ENCODE measurements around the gene MED25. TPM values are rescaled to one million over a fixed set of nuclear protein-coding genes. Genes with fewer than 3 reads are reported as not detected.
A peak's percentile ranks its signal among the peaks of the same experiment; 100 is the strongest.

MED25 gene
- polyA plus RNA-seq, 1 of the 3 experiments (the other 2 are of a cell fraction): 30.2 TPM

DNA sequence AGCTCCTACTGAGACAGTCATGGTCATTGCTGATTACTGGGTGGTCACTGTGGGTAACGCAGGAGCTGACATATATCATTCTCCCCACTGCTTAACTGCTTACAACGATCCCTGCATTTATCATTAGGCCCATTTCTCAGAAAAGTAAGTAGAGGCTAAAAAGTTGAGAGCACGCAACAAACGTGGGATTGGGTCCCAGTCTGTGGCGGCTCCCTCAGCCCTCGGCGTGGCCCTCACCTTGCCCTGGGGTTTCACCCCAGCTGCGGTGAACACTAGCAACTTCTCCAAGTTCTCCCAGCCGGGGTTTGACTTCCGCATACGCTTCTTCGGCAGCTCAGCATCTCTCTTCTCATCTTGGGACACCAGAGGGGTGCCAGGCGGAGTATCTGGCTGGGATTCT lies 46.8 kb downstream of the MED25 start:
- DNase-seq: no peak
- peaks cover 20% of the 10 kb centered on the region for H4K20me1 ChIP-seq (ENCODE audit: insufficient read depth)
- peaks cover 25 to 42% of the 10 kb centered on the region in 2 experiments for H3K36me3 ChIP-seq (replicated peaks in 1 of 2; ENCODE audit: control insufficient read depth in 1 of 2, insufficient read depth in 2 of 2, low read length in 1 of 2)
- H3K9me2 ChIP-seq: no peaks in the 10 kb centered on the region
- no peak overlapping the region for H3K27ac ChIP-seq (ENCODE audit: low read depth in 2 of 2, low read length in 1 of 2)
- TF ChIP-seq ELF1 (IDR thresholded peaks at IDR 0.05) (no peak), TEAD4 (IDR thresholded peaks at IDR 0.05; ENCODE audit: borderline replicate concordance, insufficient read depth) (no peak), CHD2 (IDR thresholded peaks at IDR 0.05; ENCODE audit: low read length, partially characterized antibody) (no peak)
- TF ChIP-seq, protein P1, sequence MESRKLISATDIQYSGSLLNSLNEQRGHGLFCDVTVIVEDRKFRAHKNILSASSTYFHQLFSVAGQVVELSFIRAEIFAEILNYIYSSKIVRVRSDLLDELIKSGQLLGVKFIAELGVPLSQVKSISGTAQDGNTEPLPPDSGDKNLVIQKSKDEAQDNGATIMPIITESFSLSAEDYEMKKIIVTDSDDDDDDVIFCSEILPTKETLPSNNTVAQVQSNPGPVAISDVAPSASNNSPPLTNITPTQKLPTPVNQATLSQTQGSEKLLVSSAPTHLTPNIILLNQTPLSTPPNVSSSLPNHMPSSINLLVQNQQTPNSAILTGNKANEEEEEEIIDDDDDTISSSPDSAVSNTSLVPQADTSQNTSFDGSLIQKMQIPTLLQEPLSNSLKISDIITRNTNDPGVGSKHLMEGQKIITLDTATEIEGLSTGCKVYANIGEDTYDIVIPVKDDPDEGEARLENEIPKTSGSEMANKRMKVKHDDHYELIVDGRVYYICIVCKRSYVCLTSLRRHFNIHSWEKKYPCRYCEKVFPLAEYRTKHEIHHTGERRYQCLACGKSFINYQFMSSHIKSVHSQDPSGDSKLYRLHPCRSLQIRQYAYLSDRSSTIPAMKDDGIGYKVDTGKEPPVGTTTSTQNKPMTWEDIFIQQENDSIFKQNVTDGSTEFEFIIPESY (IDR thresholded peaks at IDR 0.05; ENCODE audit: borderline replicate concordance, low read depth): no peak
- H3K4me3 ChIP-seq (ENCODE audit: low read depth in 2 of 2, low read length in 1 of 2): peak overlapping the region; percentile 20 to 91; a peak in 3 of 4 replicates
- H3K4me2 ChIP-seq: peak overlapping the region; percentile 96
- peaks cover 27 to 34% of the 10 kb centered on the region in 2 experiments; a peak in 3 of 4 replicates for H3K4me1 ChIP-seq (ENCODE audit: control insufficient read depth in 1 of 2, insufficient read depth in 2 of 2, low read depth in 1 of 2, low read length in 1 of 2)
- H3K9ac ChIP-seq: no peak overlapping the region
- no peaks in the 10 kb centered on the region for H3K27me3 ChIP-seq (ENCODE audit: insufficient read depth)
- peaks cover 26% of the 10 kb centered on the region for H3F3A ChIP-seq (replicated peaks; ENCODE audit: insufficient read depth)
- peaks cover 42% of the 10 kb centered on the region for H3K79me2 ChIP-seq (ENCODE audit: insufficient read depth)
- H2AFZ ChIP-seq (ENCODE audit: low read depth): no peak overlapping the region
- POLR2A ChIA-PET: interaction anchor here (0.6 to 2.6 kb wide), 4 partner anchors 10 to 174 kb away, joined by 3 to 25 read pairs (median 6); partner anchors contain the start of genes CPT1C, FUZ and PTOV1
- CTCF ChIA-PET: interaction anchor here (1.1 to 3.4 kb wide), 3 partner anchors 11 to 193 kb away, joined by 3 to 20 read pairs (median 4); partner anchors contain the start of gene PTOV1
- no peaks in the 10 kb centered on the region for H3K9me3 ChIP-seq
- 83% methylated on average over 10 of the region's 13 CpGs for WGBS (ENCODE audit: low lambda C conversion rate)

DNA sequence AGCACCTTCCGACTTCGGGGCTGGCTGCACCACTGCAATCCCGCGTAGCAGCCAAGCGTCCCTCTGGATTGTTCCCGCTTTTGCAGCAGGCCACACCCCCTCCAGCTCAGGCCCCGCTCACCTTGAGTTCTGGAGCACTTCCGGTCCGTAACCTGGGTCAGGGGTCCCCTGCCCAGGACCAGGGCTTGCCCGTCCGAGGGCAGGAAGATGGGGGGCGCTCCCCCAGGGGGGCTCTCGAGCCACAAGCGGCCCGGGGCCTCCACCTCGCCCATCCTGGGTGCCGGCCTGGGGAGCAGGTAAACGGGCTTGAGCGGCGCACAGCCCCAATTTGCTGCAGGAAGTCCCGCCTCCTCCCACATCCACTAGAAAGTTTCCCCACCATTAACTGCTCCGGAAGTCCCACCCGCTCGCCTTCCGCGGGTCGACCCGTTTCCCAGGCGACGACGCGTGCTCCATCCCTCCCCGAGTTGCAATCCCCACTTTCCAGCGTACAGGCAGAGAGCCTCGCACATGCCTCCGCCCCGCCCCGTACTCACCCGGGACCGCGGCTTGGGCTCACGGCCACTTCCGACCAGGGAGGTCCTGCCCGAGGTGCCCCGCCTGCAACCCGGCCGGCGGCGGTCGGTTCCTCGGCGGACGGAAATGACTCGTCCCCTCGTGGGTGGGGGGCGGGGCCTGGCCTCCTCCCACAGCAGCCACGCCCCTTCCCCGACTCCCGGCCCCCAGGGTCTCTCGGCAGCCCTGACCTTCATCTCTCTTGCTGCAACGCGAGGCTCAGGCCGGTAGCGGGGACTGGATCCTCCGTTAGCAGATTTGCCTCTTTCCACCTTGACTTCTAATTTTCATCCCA lies 49.1 kb downstream of the MED25 start, which contains the start of gene PNKP:
TSS of gene PNKP (minus strand) at position 644 of the 850 bp plus-strand sequence. CDS start at position 272, 372 bp downstream.
- Histone ChIP-seq H2AFZ (ENCODE audit: low read depth) (peak within 1 kb of the TSS; percentile 85; the same call in 1 of the 2 replicates), H3F3A (replicated peaks; ENCODE audit: insufficient read depth) (peaks cover 21% of the 10 kb centered on the region), H4K20me1 (ENCODE audit: insufficient read depth) (peaks cover 19% of the 10 kb centered on the region), H3K9ac (peak within 1 kb of the TSS; percentile 83), H3K4me3 (ENCODE audit: low read depth in 2 of 2, low read length in 1 of 2) (peak within 1 kb of the TSS; percentile 90 to 91), H3K4me2 (peak within 1 kb of the TSS; percentile 96), H3K9me3 (no peaks in the 10 kb centered on the region), H3K36me3 (replicated peaks in 1 of 2; ENCODE audit: control insufficient read depth in 1 of 2, insufficient read depth in 2 of 2, low read length in 1 of 2) (peaks cover 19 to 35% of the 10 kb centered on the region in 2 experiments), H3K9me2 (no peaks in the 10 kb centered on the region), H3K4me1 (ENCODE audit: control insufficient read depth in 1 of 2, insufficient read depth in 2 of 2, low read depth in 1 of 2, low read length in 1 of 2) (peaks cover 33 to 51% of the 10 kb centered on the region in 2 experiments; a peak in 3 of 4 replicates), H3K27ac (ENCODE audit: low read depth in 2 of 2, low read length in 1 of 2) (peak within 1 kb of the TSS; percentile 96 to 97), H3K27me3 (ENCODE audit: insufficient read depth) (no peaks in the 10 kb centered on the region), H3K79me2 (ENCODE audit: insufficient read depth) (peaks cover 52% of the 10 kb centered on the region)
- ChIA-PET CTCF (interaction anchor here (1.1 to 1.2 kb wide), 2 partner anchors 16 to 195 kb away, joined by 3 to 5 read pairs; partner anchors contain the start of gene PTOV1), POLR2A (interaction anchor here (1.3 to 3.5 kb wide), 3 partner anchors 11 to 17 kb away, joined by 9 to 22 read pairs (median 10); partner anchors contain the start of genes AKT1S1, PTOV1 and TBC1D17)
- DNase-seq: peak; percentile 92
- 1% methylated on average over 21 of the region's 65 CpGs for WGBS (ENCODE audit: low lambda C conversion rate)
- TF ChIP-seq NFIC (IDR thresholded peaks at IDR 0.05; ENCODE audit: borderline replicate concordance) (no peak), TAF1 (IDR thresholded peaks at IDR 0.05; ENCODE audit: borderline replicate concordance, low read depth, low read length) (0 out of 2 replicates have a peak, but pooled peaks have one; percentile 22), POLR2AphosphoS5 (IDR thresholded peaks at IDR 0.05; ENCODE audit: low read depth, low read length) (peak; percentile 62), FOXJ3 (CRISPR knock-in tag; IDR thresholded peaks at IDR 0.05) (peak; percentile 25; the same call in 1 of the 2 replicates), RAD21 (IDR thresholded peaks at IDR 0.05; ENCODE audit: low read length) (no peak), CHD2 (IDR thresholded peaks at IDR 0.05; ENCODE audit: low read length, partially characterized antibody) (peak; percentile 6), ELF1 (IDR thresholded peaks at IDR 0.05) (peak; percentile 66), MXI1 (IDR thresholded peaks at IDR 0.05; ENCODE audit: low read depth, low read length) (peak; percentile 92), SIN3A (IDR thresholded peaks at IDR 0.05; ENCODE audit: borderline replicate concordance, low read depth, low read length) (peak; percentile 78; the same call in 1 of the 2 replicates)
- TF ChIP-seq, protein P1 (IDR thresholded peaks at IDR 0.05; ENCODE audit: borderline replicate concordance, low read depth): no peak
- TF ChIP-seq, protein P2, sequence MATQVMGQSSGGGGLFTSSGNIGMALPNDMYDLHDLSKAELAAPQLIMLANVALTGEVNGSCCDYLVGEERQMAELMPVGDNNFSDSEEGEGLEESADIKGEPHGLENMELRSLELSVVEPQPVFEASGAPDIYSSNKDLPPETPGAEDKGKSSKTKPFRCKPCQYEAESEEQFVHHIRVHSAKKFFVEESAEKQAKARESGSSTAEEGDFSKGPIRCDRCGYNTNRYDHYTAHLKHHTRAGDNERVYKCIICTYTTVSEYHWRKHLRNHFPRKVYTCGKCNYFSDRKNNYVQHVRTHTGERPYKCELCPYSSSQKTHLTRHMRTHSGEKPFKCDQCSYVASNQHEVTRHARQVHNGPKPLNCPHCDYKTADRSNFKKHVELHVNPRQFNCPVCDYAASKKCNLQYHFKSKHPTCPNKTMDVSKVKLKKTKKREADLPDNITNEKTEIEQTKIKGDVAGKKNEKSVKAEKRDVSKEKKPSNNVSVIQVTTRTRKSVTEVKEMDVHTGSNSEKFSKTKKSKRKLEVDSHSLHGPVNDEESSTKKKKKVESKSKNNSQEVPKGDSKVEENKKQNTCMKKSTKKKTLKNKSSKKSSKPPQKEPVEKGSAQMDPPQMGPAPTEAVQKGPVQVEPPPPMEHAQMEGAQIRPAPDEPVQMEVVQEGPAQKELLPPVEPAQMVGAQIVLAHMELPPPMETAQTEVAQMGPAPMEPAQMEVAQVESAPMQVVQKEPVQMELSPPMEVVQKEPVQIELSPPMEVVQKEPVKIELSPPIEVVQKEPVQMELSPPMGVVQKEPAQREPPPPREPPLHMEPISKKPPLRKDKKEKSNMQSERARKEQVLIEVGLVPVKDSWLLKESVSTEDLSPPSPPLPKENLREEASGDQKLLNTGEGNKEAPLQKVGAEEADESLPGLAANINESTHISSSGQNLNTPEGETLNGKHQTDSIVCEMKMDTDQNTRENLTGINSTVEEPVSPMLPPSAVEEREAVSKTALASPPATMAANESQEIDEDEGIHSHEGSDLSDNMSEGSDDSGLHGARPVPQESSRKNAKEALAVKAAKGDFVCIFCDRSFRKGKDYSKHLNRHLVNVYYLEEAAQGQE (IDR thresholded peaks at IDR 0.05; ENCODE audit: low read depth, low read length): 0 out of 2 replicates have a peak, but pooled peaks have one; percentile 25
- TF ChIP-seq, protein P3, sequence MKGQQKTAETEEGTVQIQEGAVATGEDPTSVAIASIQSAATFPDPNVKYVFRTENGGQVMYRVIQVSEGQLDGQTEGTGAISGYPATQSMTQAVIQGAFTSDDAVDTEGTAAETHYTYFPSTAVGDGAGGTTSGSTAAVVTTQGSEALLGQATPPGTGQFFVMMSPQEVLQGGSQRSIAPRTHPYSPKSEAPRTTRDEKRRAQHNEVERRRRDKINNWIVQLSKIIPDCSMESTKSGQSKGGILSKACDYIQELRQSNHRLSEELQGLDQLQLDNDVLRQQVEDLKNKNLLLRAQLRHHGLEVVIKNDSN (IDR thresholded peaks at IDR 0.05; ENCODE audit: borderline replicate concordance, low read depth): peak; percentile 40; the same call in 1 of the 2 replicates
- TF ChIP-seq, protein P4, sequence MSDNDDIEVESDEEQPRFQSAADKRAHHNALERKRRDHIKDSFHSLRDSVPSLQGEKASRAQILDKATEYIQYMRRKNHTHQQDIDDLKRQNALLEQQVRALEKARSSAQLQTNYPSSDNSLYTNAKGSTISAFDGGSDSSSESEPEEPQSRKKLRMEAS (IDR thresholded peaks at IDR 0.05; ENCODE audit: low read depth): peak; percentile 75
